Panc1 (cell line): ENCODE data around the gene ACKR2. TPM values are rescaled to one million over a fixed set of nuclear protein-coding genes. Genes with fewer than 3 reads are reported as not detected.

Experiments
- ATAC-seq: fragments of 200-7000 bp; cut with Tn5 transposase; 2 replicates; pipeline ENCODE4 v1.9.1; 2020; ENCODE audit warnings: mild to moderate bottlenecking, moderate library complexity
- BruUV-seq: library from RNA; stranded (reverse); fragments of 400-500 nt; replicated peaks from 2 replicates; lab custom pipeline; 2021; lab: Mats Ljungman, UMichigan
- CTCF ChIA-PET: fragments of 300-600 bp; sonication (Branson Sonifier 250); formaldehyde crosslinking; loops from one replicate; lab custom pipeline; 2022; ENCODE audit warnings: antibody characterized with exemption; lab: Charles Lee
- POLR2A ChIA-PET: fragments of 300-600 bp; sonication (Branson Sonifier 250); formaldehyde crosslinking; loops from one replicate; lab custom pipeline; 2022; ENCODE audit warnings: antibody characterized with exemption; lab: Charles Lee
- DNase-seq: peaks from one replicate; pipeline ENCODE4 v3.0.0-alpha.2; 2010; ENCODE audit warnings: low read depth, low spot score
- H3K27ac ChIP-seq: 2 replicates; pipeline ENCODE4 v1.5.1; 2011; ENCODE audit warnings: mild to moderate bottlenecking, low read length, inconsistent platforms
- H3K27me3 ChIP-seq: fragments of 200-500 bp; sonication (Bioruptor generic); 2 replicates; pipeline ENCODE4 v1.6.0; 2014; ENCODE audit warnings: low read length, inconsistent platforms; ENCODE audit not compliant: control insufficient read depth, insufficient read depth
- H3K36me3 ChIP-seq: fragments of 200-500 bp; sonication (Bioruptor generic); 2 replicates; pipeline ENCODE4 v1.5.1; 2014; ENCODE audit warnings: inconsistent platforms, mild to moderate bottlenecking, low read length, moderate library complexity; ENCODE audit not compliant: control insufficient read depth, insufficient read depth
- H3K4me1 ChIP-seq: 2 replicates; pipeline ENCODE4 v1.5.1; 2011; ENCODE audit warnings: inconsistent platforms, mild to moderate bottlenecking, low read length, moderate library complexity; ENCODE audit not compliant: control insufficient read depth, insufficient read depth
- H3K4me3 ChIP-seq, 2 experiments: 2 replicates each; pipeline ENCODE4 v1.5.1; 2011 to 2012; ENCODE audit warnings: low read depth in 2 of 2, low read length in 2 of 2, mild to moderate bottlenecking in 2 of 2, inconsistent platforms in 1 of 2, moderate library complexity in 1 of 2
- H3K9me3 ChIP-seq: fragments of 200-500 bp; sonication (Bioruptor generic); 2 replicates; pipeline ENCODE4 v1.5.1; 2014; ENCODE audit warnings: low read depth, mild to moderate bottlenecking, inconsistent platforms, low read length, moderate library complexity; ENCODE audit not compliant: control insufficient read depth, insufficient read depth
- POLR2AphosphoS5 ChIP-seq: IDR thresholded peaks from 2 replicates; pipeline ENCODE4 v1.6.1; 2012; ENCODE audit warnings: mild to moderate bottlenecking, low read depth, low read length, moderate library complexity
- SIN3A ChIP-seq: IDR thresholded peaks from 2 replicates; pipeline ENCODE4 v1.6.1; 2012; ENCODE audit warnings: low read depth, mild to moderate bottlenecking, low read length, moderate library complexity, borderline replicate concordance; ENCODE audit not compliant: insufficient read depth
- TCF7L2 ChIP-seq: IDR thresholded peaks from 2 replicates; pipeline ENCODE4 v1.6.1; 2011; ENCODE audit warnings: mild to moderate bottlenecking, low read depth, low read length, inconsistent platforms
- in situ Hi-C: cut with HindIII; loops from 2 replicates; pipeline ENCODE4 v1.10.0; 2016; ENCODE audit warnings: low sequenced_read_pairs, low pct_unique_long_range_greater_than_20kb
- intact Hi-C: fragments of 100-400 bp; cut with micrococcal nuclease; formaldehyde crosslinking; loops from one replicate; pipeline ENCODE4 v1.10.0; 2022; ENCODE audit not compliant: unreplicated experiment
- total RNA-seq: library from RNA; stranded (reverse); gene quantifications from one replicate; pipeline ENCODE4 v1.2.1, GENCODE V29; 2021; ENCODE audit not compliant: unreplicated experiment
- TF ChIP-seq, protein P1 (sequence below): fragments of 450-650 bp; IDR thresholded peaks from 2 replicates; pipeline ENCODE4 v1.5.1; 2017; ENCODE audit warnings: mild to moderate bottlenecking
- TF ChIP-seq, protein P2 (sequence below), 2 experiments: IDR thresholded peaks; 2 replicates each; pipeline ENCODE4 v1.6.1; 2011 to 2012; ENCODE audit warnings: low read depth in 2 of 2, control low read depth in 1 of 2, low read length in 1 of 2, mild to moderate bottlenecking in 1 of 2, moderate library complexity in 1 of 2; ENCODE audit not compliant: insufficient read depth in 1 of 2

ACKR2 gene
- total RNA-seq, 1 experiment from 2014 or later = not detected

DNA sequence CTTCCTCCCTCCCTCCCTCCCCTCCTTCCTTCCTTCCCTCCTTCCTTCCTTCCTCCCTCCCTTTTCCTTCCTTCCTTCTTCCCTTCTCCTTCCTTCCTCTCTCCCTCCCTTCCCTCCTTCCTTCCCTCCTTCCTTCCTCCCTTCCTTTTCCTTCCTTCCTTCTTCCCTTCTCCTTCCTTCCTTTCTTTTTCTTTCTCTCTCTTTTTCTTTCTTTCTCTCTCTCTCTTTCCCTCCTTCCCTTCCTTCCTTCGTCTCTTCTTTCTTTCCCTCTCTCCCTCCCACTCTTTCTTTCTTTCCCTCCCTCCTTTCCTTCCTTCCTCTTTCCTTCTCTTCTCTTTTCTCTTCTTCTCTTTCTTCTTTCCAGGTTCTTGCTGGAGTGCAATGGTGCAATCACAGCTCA lies 94.8 kb downstream of the ACKR2 start:
- ChIA-PET POLR2A (no interaction called here), CTCF (no interaction called here)
- H3K4me1 ChIP-seq = no peaks in the 10 kb centered on the region
- no peak for ATAC-seq
- no peaks in the 10 kb centered on the region for H3K9me3 ChIP-seq
- intact Hi-C loops (no loop called here), in situ Hi-C loops (no loop called here)
- no peak overlapping the region for H3K4me3 ChIP-seq
- DNase-seq = no peak
- TF ChIP-seq SIN3A = no peak
- TF ChIP-seq POLR2AphosphoS5 = no peak
- TF ChIP-seq, protein P1, sequence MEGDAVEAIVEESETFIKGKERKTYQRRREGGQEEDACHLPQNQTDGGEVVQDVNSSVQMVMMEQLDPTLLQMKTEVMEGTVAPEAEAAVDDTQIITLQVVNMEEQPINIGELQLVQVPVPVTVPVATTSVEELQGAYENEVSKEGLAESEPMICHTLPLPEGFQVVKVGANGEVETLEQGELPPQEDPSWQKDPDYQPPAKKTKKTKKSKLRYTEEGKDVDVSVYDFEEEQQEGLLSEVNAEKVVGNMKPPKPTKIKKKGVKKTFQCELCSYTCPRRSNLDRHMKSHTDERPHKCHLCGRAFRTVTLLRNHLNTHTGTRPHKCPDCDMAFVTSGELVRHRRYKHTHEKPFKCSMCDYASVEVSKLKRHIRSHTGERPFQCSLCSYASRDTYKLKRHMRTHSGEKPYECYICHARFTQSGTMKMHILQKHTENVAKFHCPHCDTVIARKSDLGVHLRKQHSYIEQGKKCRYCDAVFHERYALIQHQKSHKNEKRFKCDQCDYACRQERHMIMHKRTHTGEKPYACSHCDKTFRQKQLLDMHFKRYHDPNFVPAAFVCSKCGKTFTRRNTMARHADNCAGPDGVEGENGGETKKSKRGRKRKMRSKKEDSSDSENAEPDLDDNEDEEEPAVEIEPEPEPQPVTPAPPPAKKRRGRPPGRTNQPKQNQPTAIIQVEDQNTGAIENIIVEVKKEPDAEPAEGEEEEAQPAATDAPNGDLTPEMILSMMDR = no peak
- TF ChIP-seq, protein P2, sequence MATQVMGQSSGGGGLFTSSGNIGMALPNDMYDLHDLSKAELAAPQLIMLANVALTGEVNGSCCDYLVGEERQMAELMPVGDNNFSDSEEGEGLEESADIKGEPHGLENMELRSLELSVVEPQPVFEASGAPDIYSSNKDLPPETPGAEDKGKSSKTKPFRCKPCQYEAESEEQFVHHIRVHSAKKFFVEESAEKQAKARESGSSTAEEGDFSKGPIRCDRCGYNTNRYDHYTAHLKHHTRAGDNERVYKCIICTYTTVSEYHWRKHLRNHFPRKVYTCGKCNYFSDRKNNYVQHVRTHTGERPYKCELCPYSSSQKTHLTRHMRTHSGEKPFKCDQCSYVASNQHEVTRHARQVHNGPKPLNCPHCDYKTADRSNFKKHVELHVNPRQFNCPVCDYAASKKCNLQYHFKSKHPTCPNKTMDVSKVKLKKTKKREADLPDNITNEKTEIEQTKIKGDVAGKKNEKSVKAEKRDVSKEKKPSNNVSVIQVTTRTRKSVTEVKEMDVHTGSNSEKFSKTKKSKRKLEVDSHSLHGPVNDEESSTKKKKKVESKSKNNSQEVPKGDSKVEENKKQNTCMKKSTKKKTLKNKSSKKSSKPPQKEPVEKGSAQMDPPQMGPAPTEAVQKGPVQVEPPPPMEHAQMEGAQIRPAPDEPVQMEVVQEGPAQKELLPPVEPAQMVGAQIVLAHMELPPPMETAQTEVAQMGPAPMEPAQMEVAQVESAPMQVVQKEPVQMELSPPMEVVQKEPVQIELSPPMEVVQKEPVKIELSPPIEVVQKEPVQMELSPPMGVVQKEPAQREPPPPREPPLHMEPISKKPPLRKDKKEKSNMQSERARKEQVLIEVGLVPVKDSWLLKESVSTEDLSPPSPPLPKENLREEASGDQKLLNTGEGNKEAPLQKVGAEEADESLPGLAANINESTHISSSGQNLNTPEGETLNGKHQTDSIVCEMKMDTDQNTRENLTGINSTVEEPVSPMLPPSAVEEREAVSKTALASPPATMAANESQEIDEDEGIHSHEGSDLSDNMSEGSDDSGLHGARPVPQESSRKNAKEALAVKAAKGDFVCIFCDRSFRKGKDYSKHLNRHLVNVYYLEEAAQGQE (IDR thresholded peaks at IDR 0.05; ENCODE audit: insufficient read depth in 1 of 2, low read depth in 2 of 2, low read length in 1 of 2) = no peak
- TF ChIP-seq TCF7L2 = no peak
- no peaks in the 10 kb centered on the region for H3K36me3 ChIP-seq
- no TSS peak for BruUV-seq
- H3K27me3 ChIP-seq = peaks cover 2% of the 10 kb centered on the region
- no peak overlapping the region for H3K27ac ChIP-seq

DNA sequence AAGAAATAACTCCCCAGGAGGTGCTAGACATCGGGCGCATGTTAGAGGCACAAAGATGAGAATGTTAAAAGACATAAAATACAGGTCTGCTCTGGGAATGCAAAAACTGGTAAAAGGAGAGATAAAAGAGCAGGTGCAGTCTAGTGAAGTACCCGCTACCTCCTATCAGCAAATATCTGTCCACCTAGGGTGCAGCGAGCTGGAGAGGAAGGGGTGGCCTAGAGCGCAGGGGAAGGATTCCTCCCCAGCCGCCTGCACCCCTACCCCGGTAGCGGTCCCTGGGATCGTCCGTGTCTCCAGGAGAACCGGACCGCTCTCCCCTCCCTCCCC lies 96.5 kb downstream of the ACKR2 start:
- in situ Hi-C loops (no loop called here), intact Hi-C loops (no loop called here)
- ChIA-PET POLR2A (no interaction called here), CTCF (no interaction called here)
- H3K27me3 ChIP-seq = peaks cover 2% of the 10 kb centered on the region
- no TSS peak for BruUV-seq
- TF ChIP-seq, protein P1 = no peak
- TF ChIP-seq SIN3A (no peak), POLR2AphosphoS5 (no peak)
- H3K27ac ChIP-seq = no peak overlapping the region
- no peak for ATAC-seq
- H3K9me3 ChIP-seq = no peaks in the 10 kb centered on the region
- H3K36me3 ChIP-seq = no peaks in the 10 kb centered on the region
- H3K4me1 ChIP-seq = no peaks in the 10 kb centered on the region
- H3K4me3 ChIP-seq = no peak overlapping the region
- no peak for DNase-seq
